GM21381 (cell line): ENCODE data around the gene KIF6.

Experiments
- ATAC-seq: cut with Tn5 transposase; IDR thresholded peaks from one replicate; pipeline ENCODE4 v1.9.1; 2021; ENCODE audit warnings: mild to moderate bottlenecking, moderate library complexity; ENCODE audit not compliant: unreplicated experiment

Gene KIF6

GRCh38 chr6:39425346-39426072 lies 299.7 kb downstream of the KIF6 start:
- no peak for ATAC-seq

GRCh38 chr6:39424831-39425230 lies 300.4 kb downstream of the KIF6 start:
- no peak for ATAC-seq

GRCh38 chr6:39422238-39422637 lies 303.0 kb downstream of the KIF6 start:
- no peak for ATAC-seq

- ATAC-seq: no peak
These were observed 303.6 kb downstream of the KIF6 start for GRCh38 chr6:39421383-39422225.

- ATAC-seq: no peak
These were observed 304.6 kb downstream of the KIF6 start for GRCh38 chr6:39420300-39421265.

- ATAC-seq: no peak
These were observed 305.6 kb downstream of the KIF6 start for GRCh38 chr6:39419607-39420006.

GRCh38 chr6:39417440-39417839 lies 307.8 kb downstream of the KIF6 start:
- ATAC-seq: no peak

- no peak for ATAC-seq
These were observed 308.5 kb downstream of the KIF6 start for GRCh38 chr6:39416728-39417127.

- no peak for ATAC-seq
These were observed 309.2 kb downstream of the KIF6 start for GRCh38 chr6:39416026-39416425.

GRCh38 chr6:39415482-39415881 lies 309.7 kb downstream of the KIF6 start:
- ATAC-seq: no peak

- ATAC-seq: no peak
These were observed 313.7 kb downstream of the KIF6 start for GRCh38 chr6:39411465-39411864.

- no peak for ATAC-seq
These were observed 314.2 kb downstream of the KIF6 start for GRCh38 chr6:39411001-39411400.

GRCh38 chr6:39409889-39410288 lies 315.3 kb downstream of the KIF6 start:
- ATAC-seq: no peak

GRCh38 chr6:39407446-39407993 lies 317.7 kb downstream of the KIF6 start:
- ATAC-seq: peak; percentile 83

GRCh38 chr6:39404312-39404711 lies 320.9 kb downstream of the KIF6 start:
- no peak for ATAC-seq

- no peak for ATAC-seq
These were observed 321.9 kb downstream of the KIF6 start for GRCh38 chr6:39403304-39403703.

- ATAC-seq: no peak
These were observed 322.9 kb downstream of the KIF6 start for GRCh38 chr6:39402239-39402751.

GRCh38 chr6:39401376-39401775 lies 323.8 kb downstream of the KIF6 start:
- ATAC-seq: no peak

- no peak for ATAC-seq
These were observed 325.2 kb downstream of the KIF6 start for GRCh38 chr6:39400026-39400425.

GRCh38 chr6:39396854-39397253 lies 328.4 kb downstream of the KIF6 start:
- no peak for ATAC-seq

GRCh38 chr6:39393075-39393474 lies 332.1 kb downstream of the KIF6 start:
- no peak for ATAC-seq
